HG03439 (cell line): ENCODE data around the gene ARHGAP45.

Experiments
- ATAC-seq: cut with Tn5 transposase; IDR thresholded peaks from one replicate; pipeline ENCODE4 v1.9.1; 2021; ENCODE audit warnings: mild to moderate bottlenecking, moderate library complexity; ENCODE audit not compliant: unreplicated experiment

ARHGAP45 gene

GRCh38 chr19:1039646-1040475, 27.1 kb upstream of the ARHGAP45 start, which contains the start of gene ABCA7:
Gene ABCA7, plus strand, starts transcription at chr19:1040107. Its CDS starts 1,255 bp downstream, at chr19:1041362.
- peak; percentile 67 for ATAC-seq

DNA sequence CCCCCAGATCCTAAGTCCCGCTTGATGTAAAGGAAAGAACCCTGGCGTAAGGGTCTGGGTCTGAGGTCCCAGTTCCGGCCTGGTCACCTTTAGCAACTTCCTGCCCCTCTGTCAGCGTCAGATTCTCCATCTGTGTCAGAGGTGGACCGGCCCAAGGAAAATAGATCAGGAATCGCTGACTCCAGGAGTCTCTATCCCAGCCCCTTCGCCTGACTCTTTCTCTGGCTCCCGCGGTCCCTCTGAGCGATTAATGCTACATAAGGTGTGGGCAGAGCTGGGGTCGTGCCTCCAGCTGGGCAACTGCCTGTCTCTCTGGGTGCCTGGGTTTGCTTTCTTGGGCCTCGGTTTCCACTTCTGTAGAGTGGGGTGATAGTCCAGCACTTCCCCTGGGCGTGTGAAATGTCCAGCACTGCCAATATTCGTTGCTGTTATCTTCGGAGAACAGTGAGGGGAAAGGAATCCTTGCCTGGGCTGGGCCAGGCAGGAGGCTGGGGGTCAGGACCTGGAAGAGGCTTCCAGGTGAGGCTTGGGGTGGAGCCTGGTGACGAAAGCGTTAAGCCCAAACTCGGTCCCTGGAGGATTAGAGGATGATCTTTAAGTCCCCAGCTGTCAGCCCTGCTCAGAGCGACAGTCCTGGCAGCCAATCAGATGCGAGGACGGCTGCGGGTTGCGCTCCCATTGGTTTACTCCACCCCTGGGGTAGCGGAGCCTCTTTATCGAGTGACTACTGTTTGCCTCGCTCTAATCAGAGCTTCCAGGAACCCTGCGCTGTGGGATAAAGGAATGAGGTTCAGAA, 26.3 kb upstream of the ARHGAP45 start:
- ATAC-seq, result peak; percentile 41

DNA sequence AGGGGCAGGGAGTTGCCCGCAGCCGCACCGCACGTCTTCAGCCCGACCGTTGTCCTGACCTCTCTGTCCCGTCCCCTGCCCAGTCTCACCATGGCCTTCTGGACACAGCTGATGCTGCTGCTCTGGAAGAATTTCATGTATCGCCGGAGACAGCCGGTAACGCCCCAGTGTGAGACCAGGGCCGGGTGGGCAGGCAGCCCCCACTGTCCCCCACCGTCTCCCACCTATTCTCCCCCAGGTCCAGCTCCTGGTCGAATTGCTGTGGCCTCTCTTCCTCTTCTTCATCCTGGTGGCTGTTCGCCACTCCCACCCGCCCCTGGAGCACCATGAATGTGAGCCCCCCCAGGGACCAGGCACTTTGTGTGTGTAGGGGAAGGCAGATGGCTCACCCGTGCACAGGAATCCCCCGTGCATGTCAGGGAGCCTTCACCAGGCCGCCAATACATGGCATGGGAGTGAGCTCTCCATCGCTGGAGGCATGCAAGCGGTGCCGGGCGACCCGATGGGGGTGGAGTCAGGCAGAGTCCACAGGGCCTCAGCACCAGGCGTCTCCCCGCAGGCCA, 25.6 kb upstream of the ARHGAP45 start:
- no peak for ATAC-seq

DNA sequence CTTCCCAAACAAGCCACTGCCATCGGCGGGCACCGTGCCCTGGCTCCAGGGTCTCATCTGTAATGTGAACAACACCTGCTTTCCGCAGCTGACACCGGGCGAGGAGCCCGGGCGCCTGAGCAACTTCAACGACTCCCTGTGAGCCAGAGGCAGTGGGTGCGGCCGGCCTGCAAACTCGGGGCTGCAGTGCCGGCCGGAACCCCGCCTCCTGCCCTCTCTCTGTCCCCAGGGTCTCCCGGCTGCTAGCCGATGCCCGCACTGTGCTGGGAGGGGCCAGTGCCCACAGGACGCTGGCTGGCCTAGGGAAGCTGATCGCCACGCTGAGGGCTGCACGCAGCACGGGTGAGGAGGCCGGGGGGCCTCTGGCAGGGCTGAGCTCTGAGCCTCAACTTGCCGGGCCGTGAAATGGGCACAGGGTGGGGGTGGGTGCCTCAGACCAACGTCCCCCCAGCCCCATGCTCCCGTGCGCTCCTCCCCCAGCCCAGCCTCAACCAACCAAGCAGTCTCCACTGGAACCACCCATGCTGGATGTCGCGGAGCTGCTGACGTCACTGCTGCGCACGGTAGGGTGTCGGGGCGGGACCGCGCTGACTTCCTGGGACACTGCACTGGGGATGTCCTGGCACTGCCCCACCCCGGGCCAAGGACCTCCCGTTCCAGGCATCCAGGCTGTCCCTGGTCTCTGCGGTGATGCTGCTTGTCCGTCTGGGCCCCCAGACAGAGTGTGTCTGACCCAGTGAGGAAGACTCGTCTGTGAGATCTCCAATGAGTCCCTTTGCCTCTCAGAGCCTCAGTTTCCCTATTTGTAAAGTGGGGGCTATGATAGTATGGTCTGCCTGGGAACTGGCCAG, 24.9 kb upstream of the ARHGAP45 start:
- no peak for ATAC-seq

GRCh38 chr19:1042689-1043511, 24.1 kb upstream of the ARHGAP45 start:
- ATAC-seq, result no peak

DNA sequence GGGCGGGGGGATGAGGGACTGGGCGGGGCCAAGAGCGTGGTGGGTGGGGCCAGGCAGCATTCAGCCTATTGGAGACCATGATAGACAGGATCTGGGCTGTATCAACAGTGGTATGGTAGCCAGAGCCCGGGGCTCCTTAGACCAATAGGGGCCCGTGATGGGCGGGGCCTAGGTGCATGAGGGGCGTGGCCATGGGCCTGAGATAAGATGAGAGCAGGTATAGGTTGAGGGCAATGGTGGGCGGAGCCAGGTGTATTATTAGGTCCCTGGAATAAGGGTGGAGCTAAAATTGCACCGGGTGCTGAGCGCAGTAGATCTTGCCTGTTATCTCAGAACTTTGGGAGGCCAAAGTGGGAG, 21.7 kb upstream of the ARHGAP45 start:
- no peak for ATAC-seq

- ATAC-seq, result no peak
Observed at GRCh38 chr19:1046117-1046626, 20.8 kb upstream of the ARHGAP45 start.

GRCh38 chr19:1046836-1047695, 19.9 kb upstream of the ARHGAP45 start:
- ATAC-seq, result no peak

- ATAC-seq, result no peak
Observed at GRCh38 chr19:1047696-1048147, 19.2 kb upstream of the ARHGAP45 start.

DNA sequence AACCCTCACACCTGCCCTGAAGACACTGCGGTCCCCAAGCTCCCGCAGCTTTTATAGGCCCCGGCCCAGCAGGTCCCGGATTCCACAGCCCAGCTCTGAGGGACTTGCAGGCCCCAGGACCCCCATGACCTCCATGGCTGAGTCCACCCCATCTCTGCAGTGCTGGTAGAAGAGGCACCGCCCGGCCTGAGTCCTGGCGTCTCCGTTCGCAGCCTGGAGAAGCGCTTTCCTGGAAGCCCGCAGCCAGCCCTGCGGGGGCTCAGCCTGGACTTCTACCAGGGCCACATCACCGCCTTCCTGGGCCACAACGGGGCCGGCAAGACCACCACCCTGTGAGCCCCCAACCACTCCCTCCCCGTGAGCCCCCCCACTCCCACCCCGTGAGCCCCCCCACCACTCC, 17.9 kb upstream of the ARHGAP45 start:
- ATAC-seq, result no peak

- ATAC-seq, result no peak
Observed at GRCh38 chr19:1049800-1050199, 17.2 kb upstream of the ARHGAP45 start.

GRCh38 chr19:1050989-1051788, 15.8 kb upstream of the ARHGAP45 start:
- ATAC-seq, result no peak

GRCh38 chr19:1051791-1052190, 15.2 kb upstream of the ARHGAP45 start:
- no peak for ATAC-seq

DNA sequence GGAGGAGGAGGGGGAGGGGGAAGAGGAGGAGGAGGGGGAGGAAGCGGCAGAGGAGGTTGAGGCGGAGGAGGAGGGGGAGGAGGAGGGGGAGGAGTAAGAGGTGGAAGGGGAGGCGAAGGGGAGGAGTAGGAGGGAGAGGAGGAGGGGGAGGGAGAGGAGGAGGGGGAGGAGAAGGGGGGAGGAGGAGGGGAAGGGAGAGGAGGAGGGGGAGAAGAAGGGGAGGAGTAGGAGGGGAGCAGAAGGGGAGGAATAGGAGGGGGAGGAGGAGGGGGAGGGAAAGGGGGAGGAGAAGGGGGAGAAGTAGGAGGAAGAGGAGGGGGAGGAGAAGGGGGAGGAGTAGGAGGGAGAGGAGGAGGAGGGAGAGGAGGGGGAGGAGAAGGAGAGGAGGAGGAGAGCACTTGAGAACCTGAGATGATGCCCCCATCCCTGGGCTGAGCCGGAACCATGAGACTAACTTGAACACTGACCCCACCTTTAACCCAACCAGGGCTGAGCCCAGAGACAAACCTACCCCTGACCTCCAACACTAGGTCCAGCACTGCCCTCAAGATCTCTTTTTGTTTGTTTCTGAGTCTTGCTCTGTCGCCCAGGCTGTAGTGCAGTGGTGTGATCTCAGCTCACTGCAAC, 14.5 kb upstream of the ARHGAP45 start:
- no peak for ATAC-seq

DNA sequence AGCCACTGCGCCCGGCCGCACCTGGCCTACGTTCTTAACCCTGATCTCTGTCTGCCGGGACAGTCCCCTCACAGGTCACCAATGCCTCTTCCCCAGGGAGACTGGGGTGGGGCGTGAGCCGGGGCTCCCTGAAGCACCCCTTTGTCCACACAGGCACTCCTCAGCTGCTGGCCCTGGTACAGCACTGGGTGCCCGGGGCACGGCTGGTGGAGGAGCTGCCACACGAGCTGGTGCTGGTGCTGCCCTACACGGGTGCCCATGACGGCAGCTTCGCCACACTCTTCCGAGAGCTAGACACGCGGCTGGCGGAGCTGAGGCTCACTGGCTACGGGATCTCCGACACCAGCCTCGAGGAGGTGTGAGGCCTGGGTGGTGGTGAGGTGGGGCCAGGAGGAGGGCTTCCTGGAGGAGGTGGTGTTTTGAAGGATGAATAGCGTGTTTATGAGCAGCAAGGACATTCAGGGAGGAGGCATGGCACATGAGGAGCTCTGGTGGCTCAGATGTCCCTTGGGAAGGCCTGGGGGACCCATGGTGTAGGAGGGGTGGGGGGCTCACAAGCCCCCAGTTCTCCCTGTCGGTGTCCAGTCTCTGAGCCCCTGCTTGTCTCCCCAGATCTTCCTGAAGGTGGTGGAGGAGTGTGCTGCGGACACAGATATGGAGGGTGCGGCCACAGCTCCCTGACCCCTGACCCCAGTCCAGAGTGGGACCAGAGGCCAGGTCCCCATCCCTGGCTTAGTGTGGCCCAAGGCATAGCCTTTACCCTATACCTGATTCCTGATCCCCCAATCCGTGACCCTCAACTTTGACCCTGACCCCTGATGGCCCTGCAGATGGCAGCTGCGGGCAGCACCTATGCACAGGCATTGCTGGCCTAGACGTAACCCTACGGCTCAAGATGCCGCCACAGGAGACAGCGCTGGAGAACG, 13.5 kb upstream of the ARHGAP45 start:
- no peak for ATAC-seq
